Activated B cell treated with CpG ODN at 0.5 μM for 24 hours (primary cell): ENCODE data around the gene MATN1. TPM values are rescaled to one million over a fixed set of nuclear protein-coding genes. Genes with fewer than 3 reads are reported as not detected.

Experiments used
- ATAC-seq: fragments of 200-7000 bp; cut with Tn5 transposase; one replicate; pipeline ENCODE4 v1.10.0; 2021; ENCODE audit warnings: low read depth, mild to moderate bottlenecking, moderate library complexity
- CTCF ChIA-PET: fragments of 350-600 bp; sonication (Branson Sonifier 250); formaldehyde crosslinking; loops from one replicate; lab custom pipeline; 2021; ENCODE audit warnings: antibody characterized with exemption; lab: Charles Lee
- POLR2A ChIA-PET: fragments of 350-600 bp; sonication (Branson Sonifier 250); formaldehyde crosslinking; loops from one replicate; lab custom pipeline; 2021; ENCODE audit warnings: antibody characterized with exemption; lab: Charles Lee
- DNase-seq: peaks from one replicate; pipeline ENCODE4 v3.0.0; 2022
- H3K27ac Mint-ChIP-seq: one replicate; pipeline ENCODE4 v1.8.0; 2020; ENCODE audit warnings: mixed read lengths
- H3K27me3 Mint-ChIP-seq: one replicate; pipeline ENCODE4 v1.8.0; 2021; ENCODE audit warnings: mixed read lengths
- H3K36me3 Mint-ChIP-seq: one replicate; pipeline ENCODE4 v1.8.0; 2021; ENCODE audit warnings: low read depth, mixed read lengths
- H3K4me1 Mint-ChIP-seq: one replicate; pipeline ENCODE4 v1.8.0; 2021; ENCODE audit warnings: mixed read lengths
- H3K4me3 Mint-ChIP-seq: one replicate; pipeline ENCODE4 v1.8.0; 2020; ENCODE audit warnings: mild to moderate bottlenecking, mixed read lengths
- H3K9me3 Mint-ChIP-seq: one replicate; pipeline ENCODE4 v1.8.0; 2020; ENCODE audit warnings: mixed read lengths
- intact Hi-C: fragments of 100-400 bp; cut with micrococcal nuclease; formaldehyde crosslinking; loops from one replicate; pipeline ENCODE4 v1.15.1; 2024
- total RNA-seq: library from RNA; stranded (reverse); gene quantifications from 2 replicates; pipeline ENCODE4 v1.2.3, GENCODE V29; 2022
- TF ChIP-seq, protein P1 (sequence below): fragments of 200-600 bp; IDR thresholded peaks from one replicate; pipeline ENCODE4 v1.8.0; 2022; ENCODE audit warnings: antibody characterized with exemption, mild to moderate bottlenecking

Gene MATN1
- total RNA-seq, 1 donor from 2014 or later, result 0.93 TPM

DNA sequence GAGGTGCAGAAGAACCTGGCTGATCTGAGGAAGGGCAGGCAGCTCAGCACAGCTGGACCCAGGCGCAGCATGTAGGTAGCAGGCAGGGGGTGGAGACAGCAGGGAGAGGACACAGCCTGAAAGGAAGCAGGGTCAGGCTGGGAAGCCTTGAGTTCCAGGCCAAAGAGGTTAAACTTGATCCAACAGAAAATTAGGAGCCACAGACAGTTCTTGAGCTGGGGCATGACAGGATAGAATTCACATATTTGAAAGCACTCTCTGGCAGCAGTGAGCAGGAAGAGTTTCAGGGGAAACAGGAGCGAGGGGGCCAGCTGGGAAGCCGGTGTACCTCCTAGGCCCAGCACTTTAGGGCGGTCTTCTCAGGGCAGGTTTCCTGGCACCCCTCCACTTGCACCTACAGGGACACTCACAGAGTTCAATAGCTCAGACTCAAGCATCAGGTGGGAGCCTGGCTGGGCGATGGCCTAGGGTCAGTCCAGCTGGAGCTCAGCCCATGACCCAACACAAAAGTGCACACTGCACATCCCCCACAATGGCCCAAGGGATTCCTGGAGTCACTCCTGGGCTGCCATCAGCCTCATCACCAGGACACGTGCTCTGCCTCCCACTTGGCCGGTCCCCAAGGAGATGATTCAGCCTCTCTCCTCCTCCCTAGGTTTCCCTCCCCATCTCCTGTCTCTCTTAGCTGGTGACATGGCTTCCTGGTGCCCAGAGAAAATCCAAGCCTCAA lies 22.7 kb downstream of the MATN1 start:
- Mint-ChIP-seq H3K4me1 (no peaks in the 10 kb centered on the region), H3K9me3 (no peaks in the 10 kb centered on the region), H3K36me3 (no peaks in the 10 kb centered on the region), H3K27ac (no peak overlapping the region), H3K27me3 (peaks cover 2% of the 10 kb centered on the region), H3K4me3 (no peak overlapping the region)
- CTCF ChIA-PET, result no interaction called here
- TF ChIP-seq, protein P1, sequence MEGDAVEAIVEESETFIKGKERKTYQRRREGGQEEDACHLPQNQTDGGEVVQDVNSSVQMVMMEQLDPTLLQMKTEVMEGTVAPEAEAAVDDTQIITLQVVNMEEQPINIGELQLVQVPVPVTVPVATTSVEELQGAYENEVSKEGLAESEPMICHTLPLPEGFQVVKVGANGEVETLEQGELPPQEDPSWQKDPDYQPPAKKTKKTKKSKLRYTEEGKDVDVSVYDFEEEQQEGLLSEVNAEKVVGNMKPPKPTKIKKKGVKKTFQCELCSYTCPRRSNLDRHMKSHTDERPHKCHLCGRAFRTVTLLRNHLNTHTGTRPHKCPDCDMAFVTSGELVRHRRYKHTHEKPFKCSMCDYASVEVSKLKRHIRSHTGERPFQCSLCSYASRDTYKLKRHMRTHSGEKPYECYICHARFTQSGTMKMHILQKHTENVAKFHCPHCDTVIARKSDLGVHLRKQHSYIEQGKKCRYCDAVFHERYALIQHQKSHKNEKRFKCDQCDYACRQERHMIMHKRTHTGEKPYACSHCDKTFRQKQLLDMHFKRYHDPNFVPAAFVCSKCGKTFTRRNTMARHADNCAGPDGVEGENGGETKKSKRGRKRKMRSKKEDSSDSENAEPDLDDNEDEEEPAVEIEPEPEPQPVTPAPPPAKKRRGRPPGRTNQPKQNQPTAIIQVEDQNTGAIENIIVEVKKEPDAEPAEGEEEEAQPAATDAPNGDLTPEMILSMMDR, result no peak
- DNase-seq (no peak), ATAC-seq (no peak)
- intact Hi-C loops, result no loop called here
- POLR2A ChIA-PET, result no interaction called here

DNA sequence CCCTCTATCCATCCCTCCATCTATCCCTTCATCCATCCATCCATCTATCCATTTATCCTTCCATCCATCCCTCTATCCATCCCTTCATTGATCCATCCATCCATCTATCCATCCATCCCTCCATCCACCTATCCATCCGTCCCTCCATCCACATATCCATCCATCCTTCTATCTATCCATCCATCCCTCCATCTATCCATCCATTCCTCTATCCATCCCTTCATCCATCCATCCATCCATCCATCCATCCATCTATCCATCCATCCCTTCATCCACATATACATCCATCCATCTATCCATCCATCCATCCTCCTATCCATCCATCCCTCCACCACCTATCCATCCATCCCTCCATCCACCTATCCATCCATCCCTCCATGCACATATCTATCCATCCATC lies 23.6 kb downstream of the MATN1 start:
- Mint-ChIP-seq H3K36me3 (no peaks in the 10 kb centered on the region), H3K9me3 (no peaks in the 10 kb centered on the region), H3K4me1 (no peaks in the 10 kb centered on the region), H3K27me3 (peaks cover 3% of the 10 kb centered on the region), H3K27ac (no peak overlapping the region), H3K4me3 (no peak overlapping the region)
- DNase-seq (no peak), ATAC-seq (no peak)
- POLR2A ChIA-PET, result no interaction called here
- TF ChIP-seq, protein P1, result no peak
- CTCF ChIA-PET, result no interaction called here
- intact Hi-C loops, result no loop called here

DNA sequence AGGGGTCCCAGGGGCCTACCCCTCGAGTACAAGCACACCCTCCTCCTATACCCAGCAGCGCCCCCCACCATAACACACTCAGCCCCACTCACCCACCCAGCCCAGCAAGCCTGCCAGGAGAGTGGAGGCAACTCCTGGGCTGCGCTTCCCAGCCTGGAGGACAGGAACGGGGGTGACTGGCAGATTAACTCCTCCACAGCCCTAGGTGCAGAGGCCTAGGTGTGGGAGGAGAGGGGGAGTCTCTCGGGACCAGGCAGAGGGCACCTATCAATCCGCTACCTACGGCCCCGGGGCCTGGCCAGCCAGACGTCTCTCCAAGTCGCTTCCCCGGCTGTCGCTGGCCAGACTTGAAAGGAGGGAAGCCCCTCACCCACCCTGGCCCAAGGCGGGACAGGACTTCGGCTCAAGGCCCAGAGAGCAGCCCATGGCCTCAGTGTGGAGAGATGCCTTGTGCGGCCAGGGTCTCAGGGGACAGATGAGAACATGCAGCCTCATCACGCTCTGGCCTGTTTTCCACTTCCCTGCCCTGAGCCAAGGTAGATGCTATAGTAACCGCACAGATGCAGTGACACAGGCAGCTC lies 24.9 kb downstream of the MATN1 start:
- ChIA-PET CTCF (no interaction called here), POLR2A (no interaction called here)
- no peak overlapping the region for H3K27ac Mint-ChIP-seq
- no peak for DNase-seq
- H3K36me3 Mint-ChIP-seq, result no peaks in the 10 kb centered on the region
- intact Hi-C loops, result no loop called here
- H3K4me3 Mint-ChIP-seq, result no peak overlapping the region
- H3K4me1 Mint-ChIP-seq, result no peaks in the 10 kb centered on the region
- no peaks in the 10 kb centered on the region for H3K9me3 Mint-ChIP-seq
- H3K27me3 Mint-ChIP-seq, result peaks cover 6% of the 10 kb centered on the region
- ATAC-seq, result no peak
- TF ChIP-seq, protein P1, result no peak

DNA sequence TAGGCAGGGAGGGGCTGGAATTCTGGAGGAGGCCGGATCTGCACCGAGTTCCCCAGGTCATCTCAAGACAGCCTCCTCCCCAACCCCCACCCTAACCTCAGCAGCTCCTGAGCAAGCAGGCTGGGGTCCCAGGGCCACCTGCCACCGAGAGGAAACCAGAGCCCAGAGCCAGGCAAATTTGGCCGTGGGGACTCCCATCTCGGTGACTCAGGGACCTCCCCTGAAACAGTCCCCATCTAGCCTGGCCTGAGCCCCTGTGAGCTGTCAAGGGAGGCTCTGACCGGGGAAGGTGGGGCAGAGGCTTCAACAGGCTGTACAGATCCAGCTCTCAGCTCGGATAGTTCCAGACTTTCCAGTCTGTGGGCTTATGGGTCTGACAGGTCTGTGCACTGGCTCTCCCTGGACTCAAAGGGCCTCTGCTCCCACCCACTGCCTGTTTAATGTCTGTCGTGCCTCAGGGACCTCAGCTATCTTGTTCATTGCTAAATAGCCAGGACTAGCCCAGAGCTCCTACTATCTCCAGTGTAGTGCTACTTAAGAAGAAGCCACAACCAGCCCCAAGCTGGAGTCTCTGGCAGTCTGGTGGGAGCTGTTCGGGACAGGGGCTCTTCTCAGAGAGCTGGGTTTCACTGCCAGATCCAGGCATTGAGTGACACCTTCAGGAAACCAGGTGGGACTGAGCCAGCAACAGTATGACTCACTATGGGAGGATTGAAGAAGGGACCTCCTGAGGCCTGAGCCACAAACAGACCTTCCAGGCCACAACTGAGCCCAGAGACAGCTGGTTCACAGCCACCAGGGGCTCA lies 25.6 kb downstream of the MATN1 start:
- DNase-seq, result no peak
- peaks cover 6% of the 10 kb centered on the region for H3K27me3 Mint-ChIP-seq
- H3K27ac Mint-ChIP-seq, result no peak overlapping the region
- intact Hi-C loops, result no loop called here
- ATAC-seq, result no peak
- no peaks in the 10 kb centered on the region for H3K36me3 Mint-ChIP-seq
- TF ChIP-seq, protein P1, result no peak
- H3K9me3 Mint-ChIP-seq, result no peaks in the 10 kb centered on the region
- ChIA-PET CTCF (no interaction called here), POLR2A (no interaction called here)
- H3K4me3 Mint-ChIP-seq, result no peak overlapping the region
- H3K4me1 Mint-ChIP-seq, result peaks cover 2% of the 10 kb centered on the region

DNA sequence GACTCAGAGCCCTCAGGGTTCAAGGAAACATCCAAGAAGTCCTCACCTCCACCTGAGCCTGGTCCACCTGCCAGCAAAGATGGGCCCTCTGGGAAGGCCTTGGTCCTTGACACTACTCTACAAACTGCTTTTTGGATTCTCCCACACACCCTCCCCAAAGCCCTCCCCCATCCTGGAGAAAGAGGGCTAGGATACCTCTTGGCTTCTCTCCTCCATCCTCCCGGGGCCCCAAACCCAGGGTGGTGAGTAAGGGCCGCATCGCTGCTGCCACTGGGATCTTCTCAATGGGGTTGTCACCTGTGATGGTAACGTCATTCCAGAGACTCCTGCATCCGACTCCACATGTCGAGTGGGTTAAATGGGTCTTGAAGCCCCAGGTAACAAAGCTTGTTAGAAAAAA lies 26.6 kb downstream of the MATN1 start:
- no peaks in the 10 kb centered on the region for H3K36me3 Mint-ChIP-seq
- H3K4me1 Mint-ChIP-seq, result peaks cover 2% of the 10 kb centered on the region
- H3K4me3 Mint-ChIP-seq, result no peak overlapping the region
- no peak for ATAC-seq
- no peaks in the 10 kb centered on the region for H3K9me3 Mint-ChIP-seq
- ChIA-PET POLR2A (no interaction called here), CTCF (no interaction called here)
- TF ChIP-seq, protein P1, result no peak
- DNase-seq, result no peak
- H3K27me3 Mint-ChIP-seq, result peaks cover 11% of the 10 kb centered on the region
- no peak overlapping the region for H3K27ac Mint-ChIP-seq
- intact Hi-C loops, result no loop called here
